ENCODE results near the gene SRRM3. TPM values are rescaled to one million over a fixed set of nuclear protein-coding genes. Genes with fewer than 3 reads are reported as not detected.
A peak's percentile ranks its signal among the peaks of the same experiment; 100 is the strongest.

The SRRM3 gene
- total and polyA plus RNA-seq, 9 of the 15 experiments (the other 6 are each of a cell fraction or from before 2014, with no cell fraction given) = 0.04 to 0.91 (median 0.46) TPM; not detected in 2

- WGBS (ENCODE audit: insufficient coverage, low coverage, missing lambda C conversion rate) = 93% methylated on average over 25 of the region's 29 CpGs
- peaks cover 99% of the 10 kb centered on the region for H3K36me3 ChIP-seq (ENCODE audit: control insufficient read depth, insufficient read depth, low read length)
- H4K20me1 ChIP-seq (replicated peaks; ENCODE audit: control insufficient read depth, insufficient read depth, low read length) = peaks cover 33% of the 10 kb centered on the region
- no peaks in the 10 kb centered on the region for H3K9me3 ChIP-seq (replicated peaks; ENCODE audit: control insufficient read depth, insufficient read depth, low read depth, low read length)
- CTCF ChIA-PET (ENCODE audit: low intra/inter-chr PET ratio) = no interaction called here
- peaks cover 12 to 18% of the 10 kb centered on the region in 2 experiments for H3K4me1 ChIP-seq (replicated peaks in 1 of 2; ENCODE audit: control insufficient read depth in 2 of 2, insufficient read depth in 2 of 2, low read length in 2 of 2)
- in situ Hi-C loops (cut with MboI) = no loop called here
- H3K4me2 ChIP-seq (ENCODE audit: insufficient read depth, low read length) = no peak overlapping the region
- TF ChIP-seq HCFC1 (IDR thresholded peaks at IDR 0.05; ENCODE audit: low read depth, low read length) (no peak), CHD1 (IDR thresholded peaks at IDR 0.05; ENCODE audit: low read length) (peak; percentile 50), POLR2G (IDR thresholded peaks at IDR 0.05; ENCODE audit: low read depth, low read length) (peak; percentile 28; the same call in 1 of the 2 replicates), ZBTB33 (CRISPR knock-in tag; IDR thresholded peaks at IDR 0.05) (peak; percentile 59; the same call in 1 of the 2 replicates), ZNF518B (CRISPR knock-in tag; IDR thresholded peaks at IDR 0.05) (no peak), ZNF316 (IDR thresholded peaks at IDR 0.05) (no peak), SIN3A (IDR thresholded peaks at IDR 0.05; ENCODE audit: borderline replicate concordance in 2 of 2, control insufficient read depth in 1 of 2, low read depth in 2 of 2, low read length in 2 of 2) (0 out of 4 replicates have a peak, but pooled peaks of 1 of the 2 experiments have one; percentile 5)
- no peak overlapping the region for H3K27ac ChIP-seq (ENCODE audit: extremely low read depth, low read depth, low read length)
- H2AFZ ChIP-seq (ENCODE audit: low read depth, low read length) = no peak overlapping the region
- peaks cover 93% of the 10 kb centered on the region for H3K79me2 ChIP-seq (ENCODE audit: control insufficient read depth, insufficient read depth, low read length)
- H3K9me1 ChIP-seq (ENCODE audit: control insufficient read depth, insufficient read depth, low read length) = peaks cover 2% of the 10 kb centered on the region
- ATAC-seq (no peak), FAIRE-seq (no peak), DNase-seq (ENCODE audit: extremely low read depth in 1 of 4, low spot score in 3 of 4) (no peak)
- intact Hi-C loops (cut with micrococcal nuclease) = no loop called here
- H3K4me3 ChIP-seq = no peak overlapping the region
- no peaks in the 10 kb centered on the region for H3K27me3 ChIP-seq (ENCODE audit: control insufficient read depth in 2 of 2, insufficient read depth in 2 of 2, low read length in 2 of 2)
- POLR2A ChIA-PET = interaction anchor here (1.2 to 3.6 kb wide), 4 partner anchors 12 to 31 kb away, joined by 3 to 12 read pairs (median 8); no protein-coding TSS in a partner anchor
- no TSS peak for BruUV-seq (replicated peaks)
- peak overlapping the region in 1 of 2 experiments; percentile 66; a peak in 2 of 4 replicates for H3K9ac ChIP-seq (ENCODE audit: insufficient read depth in 1 of 2, low read depth in 2 of 2, low read length in 2 of 2)
These were observed 127.8 kb downstream of the SRRM3 start for GRCh38 chr7:76329479-76329878.

All from K562 (cell line).